Measurements from ENCODE around the gene HEBP2. TPM values are rescaled to one million over a fixed set of nuclear protein-coding genes. Genes with fewer than 3 reads are reported as not detected.
A peak's percentile ranks its signal among the peaks of the same experiment; 100 is the strongest.

HEBP2 gene
- total and polyA plus RNA-seq, 2 experiments from 2014 or later: 25.6 to 118 TPM

DNA sequence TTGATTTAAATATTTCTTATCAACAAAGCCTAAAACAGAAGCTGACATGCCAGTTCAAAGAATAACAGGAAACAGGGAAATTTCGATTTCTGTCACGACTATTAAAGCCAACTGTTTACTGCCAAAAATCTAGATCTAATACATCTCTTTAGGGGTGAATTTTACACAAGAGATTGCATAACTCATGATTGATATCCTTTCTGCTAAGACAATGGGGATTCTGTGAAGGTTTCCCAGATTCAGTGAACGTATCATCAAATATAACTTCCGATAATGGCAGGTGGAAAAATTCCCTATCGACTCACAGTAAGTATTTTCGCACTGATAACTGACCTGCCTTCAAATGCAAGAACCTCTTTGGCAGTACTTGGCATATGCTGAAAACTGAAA is 52.4 kb downstream of the HEBP2 start:
- H3F3A ChIP-seq (replicated peaks; ENCODE audit: low read depth): no peaks in the 10 kb centered on the region
- TF ChIP-seq JUNB (IDR thresholded peaks at IDR 0.05; ENCODE audit: unreplicated experiment) (no peak), POLR2AphosphoS5 (IDR thresholded peaks at IDR 0.05; ENCODE audit: low read depth) (no peak), NANOG (IDR thresholded peaks at IDR 0.05; ENCODE audit: borderline replicate concordance) (no peak), ZNF331 (CRISPR knock-in tag; IDR thresholded peaks at IDR 0.05; ENCODE audit: low read depth) (no peak), ZNF114 (CRISPR knock-in tag; IDR thresholded peaks at IDR 0.05) (no peak), EZH2 (IDR thresholded peaks at IDR 0.05; ENCODE audit: low read depth, unreplicated experiment) (no peak), STAT1 (IDR thresholded peaks at IDR 0.05; ENCODE audit: unreplicated experiment) (no peak), EZH2phosphoT487 (IDR thresholded peaks at IDR 0.05; ENCODE audit: unreplicated experiment) (no peak), CREB1 (CRISPR knock-in tag; IDR thresholded peaks at IDR 0.05; ENCODE audit: low read depth) (no peak)
- TF ChIP-seq, protein P1, sequence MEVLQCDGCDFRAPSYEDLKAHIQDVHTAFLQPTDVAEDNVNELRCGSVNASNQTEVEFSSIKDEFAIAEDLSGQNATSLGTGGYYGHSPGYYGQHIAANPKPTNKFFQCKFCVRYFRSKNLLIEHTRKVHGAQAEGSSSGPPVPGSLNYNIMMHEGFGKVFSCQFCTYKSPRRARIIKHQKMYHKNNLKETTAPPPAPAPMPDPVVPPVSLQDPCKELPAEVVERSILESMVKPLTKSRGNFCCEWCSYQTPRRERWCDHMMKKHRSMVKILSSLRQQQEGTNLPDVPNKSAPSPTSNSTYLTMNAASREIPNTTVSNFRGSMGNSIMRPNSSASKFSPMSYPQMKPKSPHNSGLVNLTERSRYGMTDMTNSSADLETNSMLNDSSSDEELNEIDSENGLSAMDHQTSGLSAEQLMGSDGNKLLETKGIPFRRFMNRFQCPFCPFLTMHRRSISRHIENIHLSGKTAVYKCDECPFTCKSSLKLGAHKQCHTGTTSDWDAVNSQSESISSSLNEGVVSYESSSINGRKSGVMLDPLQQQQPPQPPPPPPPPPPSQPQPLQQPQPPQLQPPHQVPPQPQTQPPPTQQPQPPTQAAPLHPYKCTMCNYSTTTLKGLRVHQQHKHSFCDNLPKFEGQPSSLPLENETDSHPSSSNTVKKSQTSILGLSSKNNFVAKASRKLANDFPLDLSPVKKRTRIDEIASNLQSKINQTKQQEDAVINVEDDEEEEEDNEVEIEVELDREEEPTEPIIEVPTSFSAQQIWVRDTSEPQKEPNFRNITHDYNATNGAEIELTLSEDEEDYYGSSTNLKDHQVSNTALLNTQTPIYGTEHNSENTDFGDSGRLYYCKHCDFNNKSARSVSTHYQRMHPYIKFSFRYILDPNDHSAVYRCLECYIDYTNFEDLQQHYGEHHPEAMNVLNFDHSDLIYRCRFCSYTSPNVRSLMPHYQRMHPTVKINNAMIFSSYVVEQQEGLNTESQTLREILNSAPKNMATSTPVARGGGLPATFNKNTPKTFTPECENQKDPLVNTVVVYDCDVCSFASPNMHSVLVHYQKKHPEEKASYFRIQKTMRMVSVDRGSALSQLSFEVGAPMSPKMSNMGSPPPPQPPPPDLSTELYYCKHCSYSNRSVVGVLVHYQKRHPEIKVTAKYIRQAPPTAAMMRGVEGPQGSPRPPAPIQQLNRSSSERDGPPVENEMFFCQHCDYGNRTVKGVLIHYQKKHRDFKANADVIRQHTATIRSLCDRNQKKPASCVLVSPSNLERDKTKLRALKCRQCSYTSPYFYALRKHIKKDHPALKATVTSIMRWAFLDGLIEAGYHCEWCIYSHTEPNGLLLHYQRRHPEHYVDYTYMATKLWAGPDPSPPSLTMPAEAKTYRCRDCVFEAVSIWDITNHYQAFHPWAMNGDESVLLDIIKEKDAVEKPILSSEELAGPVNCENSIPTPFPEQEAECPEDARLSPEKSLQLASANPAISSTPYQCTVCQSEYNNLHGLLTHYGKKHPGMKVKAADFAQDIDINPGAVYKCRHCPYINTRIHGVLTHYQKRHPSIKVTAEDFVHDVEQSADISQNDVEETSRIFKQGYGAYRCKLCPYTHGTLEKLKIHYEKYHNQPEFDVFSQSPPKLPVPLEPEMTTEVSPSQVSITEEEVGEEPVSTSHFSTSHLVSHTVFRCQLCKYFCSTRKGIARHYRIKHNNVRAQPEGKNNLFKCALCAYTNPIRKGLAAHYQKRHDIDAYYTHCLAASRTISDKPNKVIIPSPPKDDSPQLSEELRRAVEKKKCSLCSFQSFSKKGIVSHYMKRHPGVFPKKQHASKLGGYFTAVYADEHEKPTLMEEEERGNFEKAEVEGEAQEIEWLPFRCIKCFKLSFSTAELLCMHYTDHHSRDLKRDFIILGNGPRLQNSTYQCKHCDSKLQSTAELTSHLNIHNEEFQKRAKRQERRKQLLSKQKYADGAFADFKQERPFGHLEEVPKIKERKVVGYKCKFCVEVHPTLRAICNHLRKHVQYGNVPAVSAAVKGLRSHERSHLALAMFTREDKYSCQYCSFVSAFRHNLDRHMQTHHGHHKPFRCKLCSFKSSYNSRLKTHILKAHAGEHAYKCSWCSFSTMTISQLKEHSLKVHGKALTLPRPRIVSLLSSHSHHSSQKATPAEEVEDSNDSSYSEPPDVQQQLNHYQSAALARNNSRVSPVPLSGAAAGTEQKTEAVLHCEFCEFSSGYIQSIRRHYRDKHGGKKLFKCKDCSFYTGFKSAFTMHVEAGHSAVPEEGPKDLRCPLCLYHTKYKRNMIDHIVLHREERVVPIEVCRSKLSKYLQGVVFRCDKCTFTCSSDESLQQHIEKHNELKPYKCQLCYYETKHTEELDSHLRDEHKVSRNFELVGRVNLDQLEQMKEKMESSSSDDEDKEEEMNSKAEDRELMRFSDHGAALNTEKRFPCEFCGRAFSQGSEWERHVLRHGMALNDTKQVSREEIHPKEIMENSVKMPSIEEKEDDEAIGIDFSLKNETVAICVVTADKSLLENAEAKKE (CRISPR knock-in tag; IDR thresholded peaks at IDR 0.05): no peak
- TF ChIP-seq, protein P2, sequence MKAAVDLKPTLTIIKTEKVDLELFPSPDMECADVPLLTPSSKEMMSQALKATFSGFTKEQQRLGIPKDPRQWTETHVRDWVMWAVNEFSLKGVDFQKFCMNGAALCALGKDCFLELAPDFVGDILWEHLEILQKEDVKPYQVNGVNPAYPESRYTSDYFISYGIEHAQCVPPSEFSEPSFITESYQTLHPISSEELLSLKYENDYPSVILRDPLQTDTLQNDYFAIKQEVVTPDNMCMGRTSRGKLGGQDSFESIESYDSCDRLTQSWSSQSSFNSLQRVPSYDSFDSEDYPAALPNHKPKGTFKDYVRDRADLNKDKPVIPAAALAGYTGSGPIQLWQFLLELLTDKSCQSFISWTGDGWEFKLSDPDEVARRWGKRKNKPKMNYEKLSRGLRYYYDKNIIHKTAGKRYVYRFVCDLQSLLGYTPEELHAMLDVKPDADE (IDR thresholded peaks at IDR 0.05): no peak
- TF ChIP-seq, protein P3, sequence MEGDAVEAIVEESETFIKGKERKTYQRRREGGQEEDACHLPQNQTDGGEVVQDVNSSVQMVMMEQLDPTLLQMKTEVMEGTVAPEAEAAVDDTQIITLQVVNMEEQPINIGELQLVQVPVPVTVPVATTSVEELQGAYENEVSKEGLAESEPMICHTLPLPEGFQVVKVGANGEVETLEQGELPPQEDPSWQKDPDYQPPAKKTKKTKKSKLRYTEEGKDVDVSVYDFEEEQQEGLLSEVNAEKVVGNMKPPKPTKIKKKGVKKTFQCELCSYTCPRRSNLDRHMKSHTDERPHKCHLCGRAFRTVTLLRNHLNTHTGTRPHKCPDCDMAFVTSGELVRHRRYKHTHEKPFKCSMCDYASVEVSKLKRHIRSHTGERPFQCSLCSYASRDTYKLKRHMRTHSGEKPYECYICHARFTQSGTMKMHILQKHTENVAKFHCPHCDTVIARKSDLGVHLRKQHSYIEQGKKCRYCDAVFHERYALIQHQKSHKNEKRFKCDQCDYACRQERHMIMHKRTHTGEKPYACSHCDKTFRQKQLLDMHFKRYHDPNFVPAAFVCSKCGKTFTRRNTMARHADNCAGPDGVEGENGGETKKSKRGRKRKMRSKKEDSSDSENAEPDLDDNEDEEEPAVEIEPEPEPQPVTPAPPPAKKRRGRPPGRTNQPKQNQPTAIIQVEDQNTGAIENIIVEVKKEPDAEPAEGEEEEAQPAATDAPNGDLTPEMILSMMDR (conservative IDR thresholded peaks at IDR 0.05; ENCODE audit: low read depth in 2 of 2): no peak
- TF ChIP-seq, protein P4, sequence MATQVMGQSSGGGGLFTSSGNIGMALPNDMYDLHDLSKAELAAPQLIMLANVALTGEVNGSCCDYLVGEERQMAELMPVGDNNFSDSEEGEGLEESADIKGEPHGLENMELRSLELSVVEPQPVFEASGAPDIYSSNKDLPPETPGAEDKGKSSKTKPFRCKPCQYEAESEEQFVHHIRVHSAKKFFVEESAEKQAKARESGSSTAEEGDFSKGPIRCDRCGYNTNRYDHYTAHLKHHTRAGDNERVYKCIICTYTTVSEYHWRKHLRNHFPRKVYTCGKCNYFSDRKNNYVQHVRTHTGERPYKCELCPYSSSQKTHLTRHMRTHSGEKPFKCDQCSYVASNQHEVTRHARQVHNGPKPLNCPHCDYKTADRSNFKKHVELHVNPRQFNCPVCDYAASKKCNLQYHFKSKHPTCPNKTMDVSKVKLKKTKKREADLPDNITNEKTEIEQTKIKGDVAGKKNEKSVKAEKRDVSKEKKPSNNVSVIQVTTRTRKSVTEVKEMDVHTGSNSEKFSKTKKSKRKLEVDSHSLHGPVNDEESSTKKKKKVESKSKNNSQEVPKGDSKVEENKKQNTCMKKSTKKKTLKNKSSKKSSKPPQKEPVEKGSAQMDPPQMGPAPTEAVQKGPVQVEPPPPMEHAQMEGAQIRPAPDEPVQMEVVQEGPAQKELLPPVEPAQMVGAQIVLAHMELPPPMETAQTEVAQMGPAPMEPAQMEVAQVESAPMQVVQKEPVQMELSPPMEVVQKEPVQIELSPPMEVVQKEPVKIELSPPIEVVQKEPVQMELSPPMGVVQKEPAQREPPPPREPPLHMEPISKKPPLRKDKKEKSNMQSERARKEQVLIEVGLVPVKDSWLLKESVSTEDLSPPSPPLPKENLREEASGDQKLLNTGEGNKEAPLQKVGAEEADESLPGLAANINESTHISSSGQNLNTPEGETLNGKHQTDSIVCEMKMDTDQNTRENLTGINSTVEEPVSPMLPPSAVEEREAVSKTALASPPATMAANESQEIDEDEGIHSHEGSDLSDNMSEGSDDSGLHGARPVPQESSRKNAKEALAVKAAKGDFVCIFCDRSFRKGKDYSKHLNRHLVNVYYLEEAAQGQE (IDR thresholded peaks at IDR 0.05; ENCODE audit: unreplicated experiment): no peak
- Mint-ChIP-seq H3K9me3 (no peaks in the 10 kb centered on the region), H3K27me3 (ENCODE audit: insufficient read depth, low read depth, poor library complexity) (no peaks in the 10 kb centered on the region), H3K4me1 (no peaks in the 10 kb centered on the region; the same call in 2 of the 3 replicates), H3K36me3 (ENCODE audit: low read depth) (no peaks in the 10 kb centered on the region; the same call in 2 of the 3 replicates), H3K4me3 (no peak overlapping the region), H3K27ac (no peak overlapping the region)
- H3K9me2 ChIP-seq (ENCODE audit: insufficient read depth): no peaks in the 10 kb centered on the region
- H3K79me2 ChIP-seq (replicated peaks; ENCODE audit: insufficient read depth): no peaks in the 10 kb centered on the region
- H3K27me3 ChIP-seq (ENCODE audit: insufficient read depth): no peaks in the 10 kb centered on the region
- no peak overlapping the region for H2AFZ ChIP-seq
- H4K20me1 ChIP-seq (replicated peaks; ENCODE audit: insufficient read depth): 0 out of 2 replicates have a peak, but pooled peaks cover 7% of the 10 kb centered on the region
- peak overlapping the region; percentile 29 for H3K27ac ChIP-seq (ENCODE audit: low read depth)
- H3K4me1 ChIP-seq (ENCODE audit: insufficient read depth): 0 out of 2 replicates have a peak, but pooled peaks cover 3% of the 10 kb centered on the region
- no peak overlapping the region for H3K4me2 ChIP-seq
- H3K4me3 ChIP-seq: no peak overlapping the region
- DNase-seq (ENCODE audit: low spot score) (no peak), ATAC-seq (no peak)
- H3K36me3 ChIP-seq (ENCODE audit: insufficient read depth): no peaks in the 10 kb centered on the region
